ENCODE measurements around the gene ZFP92.
"Not testable (repeated sequence)": the region's sequence is repeated elsewhere in the genome, so short reads cannot be mapped to it uniquely, and the experiment has no call there.

The ZFP92 gene

DNA sequence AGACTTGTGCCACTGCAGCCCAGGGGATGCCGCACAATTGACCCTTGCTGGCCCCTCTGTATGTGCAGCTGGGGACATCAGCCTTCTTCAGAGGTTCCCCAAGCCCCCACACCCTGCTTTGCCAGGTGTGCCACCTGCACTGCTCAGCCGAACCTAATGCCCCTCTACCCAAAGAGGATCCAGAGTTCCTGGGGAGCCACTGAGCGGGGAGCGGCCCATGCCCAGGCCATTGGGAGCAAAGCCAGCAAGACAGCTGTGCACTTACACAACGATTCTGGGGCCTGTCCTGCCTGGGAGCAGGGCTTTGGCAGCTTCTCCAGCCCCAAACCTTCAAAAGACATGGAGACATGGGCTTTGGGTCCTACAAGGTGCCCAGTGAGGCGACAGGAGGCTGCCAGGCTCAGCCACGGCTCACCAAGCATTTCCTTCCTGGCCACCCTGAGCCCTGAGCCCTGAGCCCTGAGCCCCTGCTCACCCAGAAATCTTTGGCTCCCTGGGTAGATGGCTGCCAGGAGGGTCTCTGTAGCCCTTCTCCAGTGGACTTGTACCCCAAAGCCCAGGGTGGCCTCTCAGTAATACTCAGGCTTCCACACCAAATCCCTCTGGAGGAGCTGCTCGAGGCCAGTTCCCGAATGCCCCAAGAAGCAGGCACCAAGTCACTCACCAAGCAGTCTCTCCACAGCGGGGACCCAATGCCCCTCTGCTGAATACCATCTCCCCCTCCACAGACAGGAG, 23.1 kb upstream of the ZFP92 start:
- DNase-seq = no peak

DNA sequence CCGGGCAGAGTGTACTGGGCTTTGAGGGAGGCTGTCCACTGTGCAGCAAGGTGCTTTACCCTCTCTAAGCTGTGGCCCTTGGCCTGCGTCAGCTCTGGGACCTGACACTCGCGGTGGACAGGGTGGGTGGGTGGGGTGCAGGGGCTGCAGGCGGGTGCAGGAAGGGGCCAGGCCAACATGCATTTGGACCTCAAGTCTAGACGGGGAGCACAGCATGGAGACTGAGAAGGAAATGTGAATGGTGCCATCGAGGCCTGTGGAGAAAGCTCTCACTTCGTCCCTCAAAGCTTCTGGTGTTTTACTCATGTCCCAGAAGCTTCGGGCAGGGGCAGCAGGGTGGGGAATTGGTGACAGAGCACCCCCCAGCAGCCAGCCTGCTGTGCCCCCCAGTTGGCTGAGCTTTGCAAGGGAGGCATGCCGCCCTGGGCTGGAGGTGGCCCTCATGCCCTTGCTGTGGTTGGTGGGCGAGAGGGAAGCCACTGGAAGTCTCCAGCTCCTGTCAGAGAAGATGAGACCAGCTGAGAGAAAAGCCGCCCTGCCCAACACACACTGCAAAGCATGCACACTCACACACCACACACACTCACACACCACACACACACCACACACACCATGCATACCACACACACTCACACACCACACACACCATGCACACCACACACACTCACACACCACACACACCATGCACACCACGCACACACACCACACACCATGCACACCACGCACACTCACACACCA, 22.4 kb upstream of the ZFP92 start:
- DNase-seq = no peak

DNA sequence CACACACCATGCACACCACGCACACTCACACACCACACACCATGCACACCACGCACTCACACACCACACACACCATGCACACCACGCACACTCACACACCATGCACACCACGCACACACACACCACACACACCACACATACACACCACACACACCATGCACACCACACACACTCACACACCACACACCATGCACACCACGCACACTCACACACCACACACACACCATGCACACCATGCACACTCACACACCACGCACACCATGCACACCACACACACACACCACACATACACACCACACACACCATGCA, 21.9 kb upstream of the ZFP92 start:
- not testable (repeated sequence) for DNase-seq

DNA sequence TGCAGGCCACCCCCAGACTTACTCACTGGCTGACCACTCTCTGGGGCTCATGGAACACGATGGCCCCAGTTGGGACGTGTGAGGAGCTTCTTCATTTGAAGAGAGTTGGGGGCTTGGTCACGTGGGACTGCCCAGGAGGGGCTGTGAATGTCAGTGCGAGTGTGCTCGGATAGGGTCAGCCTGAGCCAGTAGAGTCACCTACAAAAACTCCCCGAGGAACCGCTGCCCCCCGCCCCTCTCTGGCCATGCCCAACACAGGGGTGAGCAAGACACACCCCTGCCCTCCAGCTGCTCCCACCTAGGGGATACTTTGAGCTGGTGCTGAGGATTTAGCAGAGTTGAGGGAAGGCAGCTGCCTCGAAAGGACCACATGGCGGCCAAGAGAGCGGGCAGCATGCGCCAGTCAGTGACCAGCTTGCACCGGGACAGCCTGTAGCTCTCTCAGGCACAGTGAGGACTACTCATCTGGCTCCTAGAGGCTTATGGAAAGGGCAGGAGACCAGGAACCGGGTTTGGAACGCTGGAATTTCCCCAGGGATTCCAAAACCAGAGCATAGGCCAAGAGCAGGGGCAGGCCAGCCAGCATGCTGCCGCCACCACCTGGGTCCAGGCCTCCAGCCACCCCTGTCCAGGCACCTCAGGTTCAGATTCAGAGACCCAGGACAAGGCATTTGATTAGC, 18.5 kb upstream of the ZFP92 start:
- no peak for DNase-seq

DNA sequence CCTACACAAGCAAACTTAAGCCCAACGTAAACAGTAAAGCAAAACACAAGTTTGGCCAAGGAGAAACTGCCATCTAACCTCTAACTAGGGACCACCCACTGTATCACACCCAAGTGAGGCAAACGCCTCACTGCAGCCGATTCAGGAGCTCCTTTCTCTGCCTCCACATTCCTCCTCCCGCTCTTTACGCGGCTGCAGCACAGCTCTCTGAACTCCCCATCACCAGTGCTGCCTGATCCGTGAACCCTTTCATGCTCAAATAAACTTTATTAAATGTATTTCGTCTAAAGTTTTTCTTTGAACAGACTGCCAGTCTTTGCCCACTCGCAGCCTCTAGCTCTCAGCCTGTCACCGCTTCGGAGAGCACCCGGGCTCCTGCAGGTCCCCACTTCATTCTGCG, 16.7 kb upstream of the ZFP92 start:
- DNase-seq = no peak

DNA sequence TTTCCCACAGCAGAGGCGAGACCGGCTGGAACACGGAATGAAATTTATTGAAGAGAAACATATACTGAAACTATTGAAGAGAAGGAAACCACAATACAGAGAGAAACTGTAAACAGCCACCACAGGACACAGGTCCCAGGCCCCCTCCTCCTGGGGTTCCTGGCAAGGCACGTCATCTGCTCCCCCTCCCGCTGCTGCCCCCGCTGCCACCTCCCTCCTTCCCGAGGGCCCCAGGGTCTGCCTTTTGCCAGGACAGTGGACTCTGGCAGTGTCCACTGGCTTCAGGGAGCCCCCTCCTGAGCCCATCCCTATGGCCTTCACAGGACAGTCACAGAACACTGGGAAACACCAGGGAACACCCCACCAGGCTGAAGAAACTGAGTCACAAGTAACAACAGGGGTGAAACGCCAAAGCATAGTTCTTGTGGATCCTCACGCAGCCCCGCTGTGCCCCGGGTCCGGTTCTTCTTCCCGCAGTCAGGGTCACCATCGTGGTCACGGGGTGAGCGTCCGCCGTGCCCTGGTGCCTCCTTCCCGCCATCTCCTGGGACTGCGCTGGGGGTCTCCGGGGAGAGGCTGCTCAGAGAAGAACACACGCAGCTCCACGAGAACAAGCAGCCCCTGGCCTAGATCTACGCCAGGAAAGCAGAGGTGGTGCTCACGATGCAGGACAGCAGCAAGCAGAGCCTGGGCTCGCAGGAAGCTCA, 15.5 kb upstream of the ZFP92 start:
- no peak for DNase-seq

DNA sequence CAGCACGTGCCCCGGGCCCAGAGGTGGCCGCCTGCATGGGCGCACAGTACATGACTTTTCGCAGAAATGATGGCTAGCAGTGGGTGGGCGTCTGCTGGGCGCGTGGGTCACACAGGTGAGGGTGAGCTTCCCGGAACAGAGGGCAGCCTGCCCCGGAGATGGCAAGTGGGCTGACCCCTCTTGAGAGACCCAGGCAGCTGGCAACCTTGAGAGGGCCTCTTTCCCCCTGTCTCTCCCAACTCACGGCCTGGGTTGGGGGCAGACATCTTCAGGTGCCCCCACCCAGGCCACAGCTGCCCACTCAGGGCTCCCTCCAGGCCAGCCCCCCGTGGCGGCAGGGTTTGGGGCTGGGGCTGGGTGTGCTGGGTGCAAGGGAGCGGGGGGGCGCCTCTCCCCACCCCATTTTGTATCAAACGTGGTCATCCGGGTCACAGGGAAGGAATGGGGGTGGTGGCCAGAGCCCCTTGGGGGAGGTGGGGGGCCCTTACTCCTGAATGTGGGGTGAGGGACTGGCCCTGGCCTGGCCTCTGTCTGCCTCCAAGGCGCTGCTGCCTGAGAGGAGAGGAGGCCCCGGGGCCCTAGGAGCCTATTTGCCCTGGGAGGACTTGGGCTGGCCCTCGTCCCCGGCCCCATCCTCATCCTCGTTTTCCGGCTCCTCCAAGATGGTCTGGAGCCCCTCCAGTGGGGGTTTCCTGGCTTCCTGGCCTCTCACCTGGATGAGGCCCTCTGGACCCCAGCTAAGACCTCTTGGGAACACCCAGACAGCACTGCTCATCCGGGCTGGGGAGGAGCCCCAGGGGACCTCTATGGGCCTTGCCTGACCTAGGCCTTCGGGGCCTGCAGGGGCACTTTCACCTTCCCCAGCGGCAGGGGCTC, 14.7 kb upstream of the ZFP92 start:
- no peak for DNase-seq

DNA sequence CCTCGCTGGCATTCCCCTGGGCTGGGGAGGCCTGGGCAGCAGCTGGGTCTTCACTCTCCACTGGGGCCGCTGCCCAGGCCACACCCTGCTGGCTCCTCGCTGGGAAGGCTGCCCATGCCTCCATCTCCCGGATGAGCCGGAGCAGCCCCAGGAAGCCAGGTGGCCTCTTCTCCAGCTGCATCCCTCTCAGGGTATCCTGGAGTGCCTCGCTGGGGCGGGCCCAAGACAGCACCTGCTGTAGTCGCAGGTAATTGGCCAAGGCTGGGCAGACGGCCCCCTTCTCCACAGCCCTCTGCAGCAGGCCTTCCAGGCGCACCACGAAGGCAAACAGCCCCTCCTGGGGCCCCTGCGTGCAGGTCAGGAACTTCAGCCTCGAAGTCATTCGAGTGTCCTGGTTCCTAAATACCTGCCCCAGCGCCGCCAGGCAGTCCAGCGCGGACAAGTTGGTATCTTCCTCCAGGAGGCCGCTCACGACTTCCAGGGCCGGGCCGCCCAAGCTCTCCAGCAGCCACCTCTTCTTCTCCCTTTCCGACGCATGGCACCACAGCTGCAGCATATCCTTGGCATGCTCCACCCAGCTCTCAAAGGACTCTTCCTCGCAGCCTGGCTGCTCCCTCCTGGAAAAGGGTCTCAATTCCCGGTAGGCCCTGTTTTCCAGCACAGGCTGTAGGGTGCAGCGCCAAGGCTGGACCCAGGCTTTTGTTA, 13.9 kb upstream of the ZFP92 start:
- DNase-seq = no peak

DNA sequence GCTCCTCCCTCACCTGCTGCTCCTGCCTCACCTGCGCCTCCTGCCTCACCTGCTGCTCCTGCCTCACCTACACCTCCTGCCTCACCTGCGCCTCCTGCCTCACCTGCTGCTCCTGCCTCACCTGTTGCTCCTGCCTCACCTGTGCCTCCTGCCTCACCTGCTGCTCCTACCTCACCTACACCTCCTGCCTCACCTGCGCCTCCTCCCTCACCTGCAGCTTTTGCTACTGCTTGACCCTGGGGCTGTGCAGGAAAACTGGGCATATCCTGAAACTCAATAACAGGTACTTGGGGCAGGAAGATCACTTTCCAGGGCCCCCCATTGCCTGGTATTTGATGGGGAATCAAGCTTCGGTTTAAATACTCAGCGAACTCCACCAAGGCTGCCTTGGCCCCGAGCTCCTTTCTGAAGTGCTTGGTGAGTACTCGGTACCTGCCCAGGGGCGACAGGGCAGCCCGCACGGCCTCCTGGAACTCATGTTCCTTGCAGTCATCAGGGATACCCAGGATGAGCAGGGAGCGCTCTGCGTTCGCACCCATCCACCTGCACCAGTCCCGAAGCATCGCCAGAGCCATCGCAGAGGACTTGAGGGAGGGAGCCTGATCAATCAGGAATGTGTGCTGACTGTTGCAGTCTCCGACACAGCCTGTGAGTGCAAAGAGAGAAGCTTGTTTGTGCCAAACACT, 12.9 kb upstream of the ZFP92 start:
- no peak for DNase-seq

DNA sequence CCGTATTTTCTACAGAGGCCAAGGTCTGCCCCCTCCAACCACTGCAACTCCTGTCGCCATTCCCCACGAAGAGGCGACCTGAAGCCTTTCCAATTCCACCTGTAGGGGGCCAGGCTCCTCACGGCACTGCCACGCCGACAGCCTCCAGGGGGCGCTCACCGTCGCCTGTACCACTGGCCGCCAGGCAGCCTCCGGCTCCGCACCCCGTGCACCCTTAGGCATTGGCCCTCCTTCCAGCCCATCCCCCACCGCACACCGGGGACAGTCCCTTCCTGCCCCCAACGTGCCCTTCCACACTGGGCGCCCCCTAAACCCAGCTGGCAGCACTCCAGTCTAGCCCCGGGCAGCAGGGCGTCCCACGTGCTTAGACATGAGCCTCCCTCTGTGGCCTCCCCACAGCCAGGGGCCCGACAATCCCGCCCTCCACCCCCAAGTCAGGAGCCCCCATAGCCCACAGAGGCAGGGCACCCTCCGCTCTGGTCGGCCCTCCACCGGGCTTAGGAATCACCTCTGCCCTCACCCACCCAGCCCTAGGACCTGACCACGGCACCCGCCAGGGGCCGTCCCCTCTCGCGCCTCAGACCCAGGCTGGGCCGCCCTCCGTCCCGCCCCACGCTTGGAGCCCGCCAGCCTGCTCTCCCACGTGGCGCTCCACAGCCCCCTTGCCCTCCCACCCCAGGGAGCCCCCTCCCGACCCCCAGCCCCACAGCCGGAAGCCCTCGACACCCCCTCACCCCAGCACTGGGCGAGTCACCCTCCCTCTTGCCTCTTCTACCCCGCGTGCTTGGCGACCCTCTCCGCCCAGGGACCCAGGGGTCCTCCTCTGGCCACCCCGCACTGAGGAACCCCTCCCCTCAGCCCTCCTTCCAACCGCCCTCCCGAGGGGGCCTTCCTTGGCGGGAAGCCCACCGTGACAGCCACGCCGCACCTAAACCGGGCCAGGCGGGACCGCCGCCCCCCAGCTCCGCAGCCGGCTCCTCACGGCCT, 10.8 kb upstream of the ZFP92 start:
- no peak for DNase-seq

DNA sequence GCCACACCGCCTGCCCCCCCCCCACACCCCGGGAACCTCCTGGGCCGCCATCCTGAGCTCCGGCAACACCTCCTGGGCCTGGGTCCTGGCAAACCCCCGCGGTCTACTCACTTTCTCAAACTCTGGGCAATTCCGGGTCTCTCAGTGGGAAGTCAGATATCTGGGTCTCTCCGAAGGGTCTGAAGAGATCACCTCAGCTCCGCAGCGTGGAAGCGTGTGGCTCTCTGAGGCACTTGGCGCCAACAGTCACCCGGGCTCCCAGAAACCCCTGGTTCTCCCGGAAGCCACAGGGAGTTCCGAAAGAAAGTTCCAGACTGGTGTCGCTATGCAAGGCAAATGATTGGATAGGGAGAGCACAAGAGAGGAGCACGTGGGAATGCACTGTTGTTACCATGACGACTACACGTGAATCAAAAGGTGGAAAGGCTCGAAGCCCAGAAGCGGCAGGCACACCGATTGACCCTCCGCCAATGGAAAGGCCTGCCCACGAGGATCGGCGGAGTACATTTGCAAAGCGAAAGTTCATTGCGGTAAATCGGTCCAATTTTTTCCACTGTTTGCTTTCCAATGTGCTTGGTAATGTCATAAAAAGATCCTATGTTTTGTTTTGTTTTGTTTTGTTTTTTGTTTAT, 10.0 kb upstream of the ZFP92 start, which contains the start of gene PNMA6E:
Gene PNMA6E, minus strand, starts transcription at position 218 of the 632 bp plus-strand sequence. CDS start 2,501 bp downstream, outside the sequence.
- no peak for DNase-seq

DNA sequence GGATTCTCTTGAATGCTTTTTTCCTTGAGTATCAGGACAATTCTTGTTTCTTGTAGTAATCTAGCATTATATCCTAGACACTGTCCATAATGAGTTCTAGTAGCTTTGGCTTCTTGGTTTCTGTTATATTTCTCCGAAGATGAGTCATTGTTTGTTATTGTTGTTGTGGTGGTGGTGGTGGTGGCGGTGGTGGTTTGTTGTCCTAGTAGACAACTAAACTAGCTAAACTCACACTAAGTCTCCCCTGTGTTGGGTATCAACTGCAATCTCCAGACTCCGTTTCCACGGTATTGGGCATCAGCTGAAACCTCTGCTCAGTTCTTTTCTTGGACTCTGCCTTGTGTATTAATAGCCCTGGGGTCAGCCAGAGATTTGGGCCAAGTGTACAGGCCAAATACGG, 6.9 kb upstream of the ZFP92 start:
- DNase-seq = not testable (repeated sequence)

DNA sequence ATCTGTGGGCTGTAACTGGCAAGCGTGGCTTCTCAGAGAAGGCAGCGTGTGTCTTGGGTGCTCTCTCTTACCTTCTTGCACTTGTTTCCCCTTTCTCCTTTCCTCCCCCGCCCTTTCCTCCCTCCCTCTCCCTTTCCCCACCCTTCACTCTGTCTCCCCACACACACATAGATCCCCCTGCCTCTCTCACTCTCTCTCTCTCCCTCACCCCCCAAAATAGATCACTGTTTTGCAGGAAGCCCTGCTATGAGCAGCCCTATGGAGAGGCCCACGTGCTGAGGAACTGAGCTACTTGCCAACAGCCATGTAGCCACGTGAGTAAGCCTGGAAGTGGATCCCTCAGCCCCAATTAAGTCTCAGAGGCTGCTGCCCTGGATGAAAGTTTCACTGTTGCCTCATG, 5.8 kb upstream of the ZFP92 start:
- no peak for DNase-seq

DNA sequence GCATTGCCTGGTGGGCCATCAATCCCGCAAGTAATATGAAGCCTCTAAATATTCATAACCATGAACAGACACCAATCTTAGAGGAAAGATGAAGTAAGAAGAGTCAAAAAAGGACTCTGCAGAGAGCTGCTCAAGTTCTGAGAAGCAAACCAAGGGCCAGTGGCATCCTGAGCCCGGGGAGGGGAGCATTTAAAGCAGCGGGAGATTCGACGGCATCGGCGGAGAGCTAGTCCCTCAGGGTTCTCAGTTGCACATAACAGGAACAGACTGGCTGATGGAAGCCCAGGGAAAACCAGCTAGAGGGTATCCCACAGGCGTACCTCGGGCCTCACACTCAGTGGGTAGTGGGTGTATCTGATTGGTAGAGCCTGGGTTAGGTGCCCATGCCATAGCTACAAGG, 5.3 kb upstream of the ZFP92 start:
- DNase-seq = no peak

DNA sequence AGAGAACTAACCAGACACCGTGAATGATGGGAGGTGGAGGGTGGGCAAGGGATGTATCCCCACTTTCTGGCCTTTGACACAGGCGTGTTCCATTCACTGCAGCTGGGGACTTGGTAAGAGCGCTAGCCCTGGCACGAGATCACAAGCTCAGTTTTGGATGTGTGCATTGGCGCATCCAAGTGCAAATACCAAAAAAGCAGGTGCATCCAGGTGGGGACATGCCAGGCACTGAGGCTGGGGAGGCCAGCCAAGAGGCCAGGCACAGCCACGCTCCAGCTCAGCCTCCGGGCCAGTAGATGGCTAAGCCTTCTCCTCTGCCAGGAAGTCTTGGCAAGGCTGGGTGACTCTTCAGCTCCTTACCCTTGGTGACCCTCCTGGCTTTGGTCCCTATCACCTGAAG, 4.4 kb upstream of the ZFP92 start:
- no peak for DNase-seq

DNA sequence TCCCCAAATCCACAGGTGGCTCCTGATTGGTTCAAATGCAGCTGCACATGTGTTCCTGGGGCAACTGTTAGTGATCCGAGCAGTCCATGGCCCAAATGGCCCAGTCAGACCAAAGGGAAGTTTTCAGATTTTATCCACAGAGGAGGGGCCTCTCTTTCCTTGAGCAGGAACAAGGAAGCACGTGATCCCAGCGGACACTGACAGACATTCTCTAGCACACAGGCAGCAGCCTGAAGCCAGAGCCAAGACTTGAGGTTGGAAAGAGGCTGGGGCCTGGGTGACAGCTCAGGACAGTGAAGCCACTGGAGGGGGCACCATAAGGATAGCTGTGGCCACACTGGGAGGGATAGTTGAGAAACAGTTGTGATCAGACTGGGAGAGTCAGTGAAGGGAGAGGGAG, 3.5 kb upstream of the ZFP92 start:
- no peak for DNase-seq

DNA sequence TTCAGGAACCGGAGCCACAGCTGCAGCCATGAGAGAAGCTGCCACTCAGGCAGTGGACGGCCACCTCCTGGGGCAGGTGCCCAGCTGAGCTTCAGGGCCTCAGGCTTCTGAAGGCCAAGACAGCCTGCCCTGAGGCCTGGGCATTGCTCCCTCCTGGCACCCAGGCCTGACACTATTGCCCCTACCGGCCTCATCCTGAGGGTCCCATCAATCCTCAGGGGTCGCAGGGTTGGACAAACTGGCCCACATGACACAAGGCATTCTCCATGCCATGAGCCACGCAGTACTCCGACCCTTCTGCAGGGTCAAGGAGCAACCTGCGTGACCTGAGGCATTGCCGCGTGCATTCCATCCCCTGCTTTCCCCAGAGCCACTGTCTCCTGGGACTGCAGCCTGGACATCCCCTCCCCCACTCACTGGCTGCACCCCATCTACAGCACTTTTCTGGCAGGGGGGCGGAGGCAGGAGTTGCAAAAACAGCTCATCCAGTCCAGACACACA, 3.0 kb upstream of the ZFP92 start:
- DNase-seq = no peak

DNA sequence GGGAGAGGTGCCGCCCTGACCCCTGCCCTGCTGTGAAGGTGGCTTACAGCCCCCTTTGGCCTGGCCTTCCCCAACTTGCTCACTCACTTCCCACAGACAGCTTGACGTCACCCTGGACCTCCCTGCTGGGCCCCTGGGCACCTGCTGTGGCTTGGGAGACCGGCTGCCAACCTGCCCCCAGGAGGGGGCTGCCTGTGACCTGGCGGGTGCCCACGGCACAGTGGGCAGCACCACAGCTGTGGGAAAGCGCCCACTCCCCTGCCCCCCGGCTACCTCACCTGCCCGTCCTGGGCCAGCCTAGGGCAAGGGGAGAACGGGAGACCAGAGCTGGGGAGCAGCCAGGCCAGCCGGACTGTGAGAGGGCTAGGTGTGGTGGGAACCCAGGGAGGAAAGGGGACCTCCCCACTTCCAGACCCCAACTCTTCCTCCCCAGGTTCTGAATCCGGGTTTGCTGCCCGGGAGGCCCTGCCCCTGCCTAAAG, 2.4 kb upstream of the ZFP92 start:
- DNase-seq = no peak
